GM19324 (cell line): Measurements from ENCODE around the gene TMEM132D.
"Not testable (repeated sequence)": the region's sequence is repeated elsewhere in the genome, so short reads cannot be mapped to it uniquely, and the experiment has no call there.

Experiments used
- ATAC-seq: cut with Tn5 transposase; IDR thresholded peaks from one replicate; pipeline ENCODE4 v1.9.1; 2021; ENCODE audit warnings: mild to moderate bottlenecking, moderate library complexity; ENCODE audit not compliant: unreplicated experiment, low FRiP score

The TMEM132D gene

DNA sequence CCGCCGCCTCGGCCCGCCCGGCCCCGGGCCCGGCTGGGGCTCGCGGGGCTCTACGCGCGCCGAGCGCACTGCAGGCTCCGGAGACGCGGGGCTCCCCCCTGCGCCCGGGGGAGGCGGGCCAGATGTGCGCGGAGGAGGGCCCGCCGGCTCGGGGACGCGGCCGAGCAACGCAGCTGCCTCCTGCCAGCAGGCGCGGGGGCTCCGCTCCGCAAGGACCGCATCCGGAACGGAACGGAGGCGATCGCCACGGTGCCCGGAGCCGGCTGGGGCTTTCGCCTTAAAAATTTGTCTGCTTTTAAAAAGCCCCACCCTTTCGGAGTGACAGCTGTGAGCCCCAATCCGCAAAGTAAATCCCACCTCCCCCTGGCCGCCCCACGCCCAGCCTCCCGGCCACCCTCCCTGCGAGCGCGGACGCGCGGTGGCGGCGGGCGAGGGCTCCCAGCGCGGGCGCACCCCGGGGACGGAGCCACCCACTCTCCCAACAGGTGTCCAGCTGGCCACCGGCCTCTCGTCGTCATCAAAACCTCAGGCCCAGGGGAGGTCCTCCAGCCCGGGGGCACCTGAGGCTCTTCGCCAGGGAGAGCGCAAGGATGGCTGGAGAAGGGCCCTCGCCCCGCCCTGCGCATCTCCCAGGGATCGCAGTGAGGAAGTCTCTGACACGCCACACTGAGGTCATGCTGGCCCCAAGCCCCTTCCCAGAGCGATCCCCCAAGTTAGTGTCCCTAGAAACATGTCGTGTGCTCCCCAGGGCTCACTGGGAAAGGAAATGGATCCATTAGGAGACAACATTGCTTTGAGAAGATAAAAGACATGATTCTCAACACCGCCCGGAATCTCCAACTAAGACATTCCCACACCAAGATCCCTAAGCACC is at the start of gene TMEM132D:
TSS of gene TMEM132D (minus strand) at position 70 of the 874 bp plus-strand sequence.
- ATAC-seq: no peak

DNA sequence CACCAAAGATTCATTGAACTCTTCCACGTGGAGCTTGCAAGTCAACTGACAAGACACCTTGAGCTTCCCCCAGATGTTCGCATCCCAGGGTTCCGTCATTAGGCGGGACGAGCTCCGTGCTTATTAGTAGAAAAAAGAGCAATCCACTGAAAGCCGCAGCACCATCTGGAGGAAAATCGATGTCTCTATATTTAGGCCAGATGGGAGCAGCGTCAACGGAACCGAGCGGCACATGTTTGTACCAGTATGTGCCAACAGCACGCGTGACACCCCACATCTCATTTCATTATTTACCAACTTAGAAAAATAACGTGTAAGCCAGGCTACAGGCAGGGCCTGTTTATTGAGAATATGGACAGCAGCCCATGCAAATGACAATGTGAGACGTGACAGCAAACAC is 45.8 kb upstream of the TMEM132D start:
- ATAC-seq: no peak

DNA sequence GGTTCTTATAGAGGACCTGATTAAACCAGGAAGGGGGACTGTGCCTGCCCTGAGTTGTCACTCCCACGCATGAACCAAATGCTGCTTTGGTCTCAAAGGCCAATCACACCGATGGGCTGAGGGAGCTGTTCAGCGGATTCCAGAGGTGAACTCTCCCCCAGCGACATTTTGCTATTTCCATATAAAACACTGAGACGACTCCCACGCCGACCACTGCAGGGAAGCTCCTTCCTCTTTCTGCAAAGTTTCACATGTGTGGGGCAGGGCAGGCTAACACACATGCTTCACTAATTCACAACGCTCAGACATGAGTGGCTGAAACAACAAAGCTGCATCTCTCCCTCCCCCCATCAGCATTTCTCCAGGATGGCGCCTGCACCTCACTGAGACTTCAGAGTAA is 37.8 kb upstream of the TMEM132D start:
- ATAC-seq: no peak

DNA sequence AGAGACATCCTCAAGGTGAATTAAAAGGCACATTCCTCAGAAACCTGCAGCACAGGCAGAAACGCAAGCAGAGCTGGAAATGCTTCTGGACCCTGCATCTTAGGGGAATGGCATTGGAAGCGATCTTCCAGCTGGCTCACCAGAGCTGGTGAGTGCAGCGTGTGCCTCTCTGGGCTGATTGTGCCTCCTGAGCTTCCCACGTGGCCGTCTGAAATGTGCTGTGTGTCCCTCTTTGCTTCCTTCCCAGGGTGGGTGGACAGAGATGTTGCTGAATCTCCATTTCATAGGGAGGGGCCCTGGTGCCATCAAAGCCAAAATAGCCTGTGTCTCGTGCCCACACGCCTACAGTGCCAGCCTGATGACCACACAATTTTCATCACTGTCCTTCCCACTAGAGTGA is 34.3 kb upstream of the TMEM132D start:
- no peak for ATAC-seq

DNA sequence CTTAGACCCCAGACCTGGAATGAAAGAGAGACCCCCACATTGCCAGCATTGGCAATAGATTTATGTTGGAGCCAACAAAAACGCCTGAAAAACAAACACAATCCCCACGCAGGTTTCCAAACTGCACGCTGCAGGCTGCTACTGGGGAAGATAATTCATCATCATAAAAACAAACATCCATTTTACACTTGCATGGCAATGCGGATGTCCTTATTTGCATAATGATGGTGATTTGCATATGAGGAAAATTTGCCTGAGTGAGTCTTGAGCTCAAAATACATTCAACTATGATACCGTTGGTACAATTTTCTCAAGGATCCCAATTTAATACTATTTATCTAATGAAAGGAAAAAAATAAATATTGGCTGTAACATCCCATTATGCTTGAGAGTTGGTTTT is 33.6 kb upstream of the TMEM132D start:
- no peak for ATAC-seq

DNA sequence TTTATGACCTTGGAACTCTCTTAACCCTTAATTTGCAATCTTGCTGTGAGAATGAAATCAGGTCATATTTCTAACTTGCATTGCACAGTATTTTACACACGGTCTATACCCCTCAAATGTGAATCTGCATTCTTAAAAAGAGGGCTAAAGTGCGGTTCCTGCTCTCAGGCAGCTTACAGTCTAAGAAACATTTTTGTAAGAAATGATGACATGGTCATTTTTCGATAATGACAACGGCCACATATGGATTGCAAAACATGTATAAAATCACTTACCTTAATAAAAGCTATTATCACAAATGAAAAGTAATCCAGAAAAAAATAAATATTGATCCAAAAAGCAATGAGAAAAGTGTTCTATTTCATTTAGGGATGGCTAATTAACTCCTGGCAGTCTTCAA is 24.8 kb upstream of the TMEM132D start:
- ATAC-seq: no peak

DNA sequence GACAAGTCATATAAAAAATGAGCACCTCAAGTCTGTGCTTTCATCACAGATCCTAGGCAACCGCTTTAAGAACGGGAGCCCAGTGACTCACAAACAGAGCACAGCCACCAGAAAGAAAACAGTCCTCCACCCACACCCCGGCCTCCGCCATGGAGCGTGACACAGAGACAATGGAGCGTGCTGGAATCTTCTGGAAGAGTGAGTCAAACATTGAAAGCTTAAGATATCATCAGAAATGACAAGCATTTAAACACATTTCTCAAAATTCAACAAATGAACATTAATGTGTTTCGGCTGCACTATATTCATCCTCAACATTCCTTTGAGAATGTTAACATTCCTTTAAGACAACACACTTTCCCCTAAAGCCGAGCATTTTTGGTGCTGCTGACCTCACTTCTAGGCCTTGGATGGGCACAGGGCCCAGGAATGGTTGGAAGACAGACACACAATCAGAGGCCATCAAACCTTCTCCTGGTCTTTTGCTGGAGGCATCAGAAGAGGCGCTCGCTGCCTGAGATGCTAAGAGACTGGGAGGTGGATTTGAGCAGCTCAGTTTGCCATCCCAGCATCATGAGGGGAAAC is 23.6 kb upstream of the TMEM132D start:
- no peak for ATAC-seq

DNA sequence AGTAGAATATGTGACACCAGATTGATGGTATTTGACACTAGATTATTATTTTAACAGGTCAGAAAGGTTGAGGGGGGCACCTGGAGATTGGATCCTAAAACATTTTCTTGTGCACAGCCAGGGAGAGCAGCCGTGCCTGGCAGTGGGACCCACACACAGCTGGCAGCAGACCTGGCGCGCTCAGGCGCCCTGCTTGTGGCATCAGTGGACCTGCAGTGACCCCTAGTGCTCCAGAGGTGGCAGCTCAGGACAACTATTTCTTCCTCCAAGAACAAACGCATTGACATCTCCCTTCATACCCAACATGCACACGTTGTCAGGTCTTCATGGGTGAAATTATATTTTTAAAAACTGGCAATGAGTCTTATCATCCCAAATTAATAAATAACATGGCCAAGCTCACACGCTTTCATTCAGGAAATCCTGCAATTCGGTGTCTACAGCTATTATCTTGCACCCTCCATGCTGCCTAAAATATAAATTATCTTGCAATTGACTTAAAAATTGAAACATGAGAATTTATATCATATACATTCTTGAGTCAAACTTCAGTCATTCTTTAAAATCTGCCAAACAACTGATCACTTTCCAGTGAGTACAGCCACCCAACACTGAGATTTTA is 7.7 kb upstream of the TMEM132D start:
- ATAC-seq: no peak

DNA sequence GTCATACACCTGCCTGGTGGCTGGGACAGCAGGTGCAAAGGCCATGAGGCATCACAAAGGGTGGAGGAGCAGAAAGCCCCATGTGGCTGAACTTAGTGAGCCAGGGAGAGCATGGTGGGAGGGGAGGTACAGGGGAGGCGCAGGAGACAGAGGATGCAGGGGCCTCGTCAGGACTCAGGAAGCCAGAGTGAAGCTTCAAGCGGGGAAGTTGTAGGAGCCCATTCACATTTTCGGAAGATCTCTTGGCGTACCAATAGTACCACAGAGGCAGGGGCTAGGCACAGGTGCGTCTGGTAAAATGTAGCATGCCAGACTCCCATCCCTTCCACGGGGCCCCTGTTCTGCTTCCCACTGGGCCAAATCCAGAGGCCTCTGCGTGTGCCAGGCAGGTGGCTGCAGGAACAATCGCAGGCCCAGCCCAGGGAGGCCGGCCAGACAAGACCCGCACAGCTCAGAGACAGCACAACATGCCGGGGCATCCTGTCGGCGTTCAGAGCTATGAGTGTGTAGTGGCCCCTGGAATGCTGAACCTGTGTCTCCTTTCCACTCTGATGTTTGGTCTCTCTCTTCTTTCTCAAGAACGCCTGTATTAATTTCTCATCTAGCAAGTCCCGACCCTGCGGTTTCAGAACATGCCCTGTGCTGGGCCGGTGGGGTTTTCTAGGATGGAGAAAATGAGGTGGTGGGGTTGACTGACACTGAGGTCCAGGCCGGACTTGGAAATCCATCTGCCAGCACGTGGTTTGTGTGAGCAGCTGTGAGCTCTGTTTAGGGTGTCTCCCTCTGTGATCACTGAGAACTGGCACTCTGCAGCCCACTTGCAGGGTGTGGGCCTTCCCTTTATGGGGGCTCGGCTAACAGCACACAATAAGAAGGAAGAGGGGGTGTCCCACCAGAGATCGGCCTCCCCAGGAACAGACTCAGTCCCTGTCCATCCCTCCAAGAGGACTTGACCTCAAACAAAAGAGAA is 5.5 kb upstream of the TMEM132D start:
- no peak for ATAC-seq

DNA sequence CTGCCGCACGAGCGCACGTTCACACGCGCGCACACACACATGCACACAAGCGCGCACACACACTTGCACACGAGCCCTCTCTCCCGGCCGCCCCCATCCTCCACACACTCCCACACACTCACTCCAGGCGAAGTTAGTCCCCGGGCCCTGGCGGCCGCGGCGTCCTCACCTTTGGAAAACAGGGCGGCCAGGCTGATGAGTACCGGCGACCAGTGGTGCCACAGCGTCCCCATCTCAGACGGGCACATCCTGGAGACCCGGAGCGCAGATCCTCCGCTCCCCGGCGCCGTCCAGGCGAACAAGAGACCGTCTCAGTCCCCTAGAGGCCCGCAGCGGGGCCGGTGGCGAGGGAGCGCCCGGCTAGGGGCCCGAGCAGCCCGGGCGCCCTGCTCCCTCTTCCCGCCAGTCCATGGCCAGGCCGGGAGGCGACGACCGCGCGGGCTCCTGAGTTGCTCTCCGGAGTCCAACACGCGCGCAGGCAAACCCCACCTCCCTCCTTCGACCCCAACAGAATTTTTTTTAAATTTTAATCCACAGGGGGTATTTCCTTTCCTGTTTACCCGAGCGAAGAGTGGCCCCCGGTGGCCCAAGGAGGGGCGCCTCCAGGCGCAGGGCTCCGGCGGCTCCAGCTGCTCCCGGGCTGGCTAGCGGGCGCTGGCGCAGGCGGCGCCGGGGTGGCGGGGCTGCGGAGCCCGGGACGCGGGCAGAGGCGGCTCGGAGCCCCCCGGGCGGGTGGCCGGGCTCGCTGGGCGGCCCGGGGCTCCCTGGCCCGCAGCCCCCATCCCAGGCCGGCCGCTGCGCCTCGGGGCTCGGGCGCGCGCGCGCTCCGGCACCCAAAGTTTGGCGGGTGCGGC is 506 bp downstream of the TMEM132D start:
- no peak for ATAC-seq

DNA sequence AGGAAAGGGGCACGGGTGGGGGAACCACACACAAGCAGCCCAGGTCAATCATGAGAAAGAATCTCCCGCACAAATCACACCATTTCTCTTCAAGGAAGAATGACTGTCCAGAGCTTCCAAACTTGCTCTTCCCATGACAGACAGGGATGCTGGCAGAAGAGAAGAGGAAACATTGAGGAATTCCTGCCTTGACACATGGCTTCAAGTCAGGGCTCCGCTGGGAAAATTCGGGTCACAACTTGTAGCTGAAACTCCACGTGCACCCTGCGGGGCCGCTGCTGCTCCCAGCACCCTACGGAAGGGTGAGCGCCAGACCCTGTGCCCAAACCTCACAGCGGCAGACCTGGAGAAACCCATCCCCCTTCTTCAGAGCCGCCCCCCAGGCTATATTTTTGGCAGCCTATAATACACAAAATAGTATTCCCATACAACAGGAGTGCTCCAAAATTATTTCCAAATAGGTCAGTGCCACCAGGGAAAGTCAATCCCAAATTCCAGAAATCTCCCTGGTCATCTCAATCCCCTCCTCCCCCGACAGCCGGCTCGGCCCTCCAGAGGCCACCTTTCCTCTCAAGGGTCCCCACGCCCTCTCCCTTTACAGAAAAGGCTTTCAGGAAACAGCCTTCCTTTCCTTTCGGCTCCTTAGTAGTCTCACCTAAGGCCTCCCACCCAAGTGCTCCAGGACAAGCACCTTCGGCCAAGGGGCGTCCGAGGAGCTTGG is 1.3 kb downstream of the TMEM132D start:
- ATAC-seq: no peak

DNA sequence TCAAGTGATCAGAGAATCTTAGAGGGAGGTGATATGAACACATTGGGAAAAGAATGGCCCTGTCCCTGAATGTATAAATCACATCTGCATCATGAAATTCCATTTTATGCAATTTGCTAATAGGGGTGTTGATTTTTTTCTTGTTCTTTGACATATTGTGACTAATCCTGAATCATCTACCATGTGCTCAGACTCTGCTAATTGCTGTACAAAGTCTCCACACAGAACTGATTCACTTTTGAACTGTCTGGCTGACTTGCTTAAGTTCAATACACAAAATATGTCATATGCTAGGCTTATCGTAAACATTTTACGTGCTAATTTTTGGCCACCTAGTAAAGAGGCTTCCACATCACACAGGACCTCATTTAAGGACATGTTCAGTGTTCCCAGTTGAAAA is 2.6 kb downstream of the TMEM132D start:
- ATAC-seq: no peak

DNA sequence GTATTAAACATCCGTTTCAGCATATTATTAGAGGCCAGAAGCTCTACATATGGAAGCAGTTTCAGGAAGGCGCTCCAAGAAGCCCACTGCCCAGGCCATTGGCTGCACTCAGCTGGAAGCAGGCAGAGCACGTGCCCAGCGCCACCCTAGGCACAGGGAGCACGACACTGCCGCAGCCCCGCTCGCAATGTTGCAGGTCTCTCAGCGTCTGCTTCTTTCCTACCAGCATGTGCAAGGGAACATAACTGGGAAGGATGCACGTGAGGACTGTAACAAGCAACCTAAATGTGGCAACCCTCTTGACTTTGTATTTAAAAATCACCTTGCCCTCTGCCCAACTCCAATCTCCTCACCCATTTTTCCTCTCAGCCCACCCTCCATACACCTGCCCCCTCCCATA is 3.5 kb downstream of the TMEM132D start:
- no peak for ATAC-seq

DNA sequence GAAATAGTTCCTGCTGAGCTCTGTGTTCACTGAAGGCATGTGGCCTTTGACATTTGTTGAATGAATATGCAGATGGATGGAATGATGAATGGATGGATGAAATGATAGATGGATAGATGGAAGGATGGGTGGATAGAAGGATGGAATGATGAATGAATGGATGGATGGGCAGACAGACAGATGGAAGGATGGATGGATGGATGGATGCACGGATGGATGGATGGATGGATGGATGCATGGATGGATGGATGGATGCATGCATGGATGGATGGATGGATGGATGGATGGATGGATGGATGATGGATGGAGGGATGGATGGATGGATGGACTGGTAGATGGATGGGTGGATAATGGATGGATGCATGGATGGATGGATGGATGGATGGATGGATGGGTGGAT is 4.8 kb downstream of the TMEM132D start:
- not testable (repeated sequence) for ATAC-seq

DNA sequence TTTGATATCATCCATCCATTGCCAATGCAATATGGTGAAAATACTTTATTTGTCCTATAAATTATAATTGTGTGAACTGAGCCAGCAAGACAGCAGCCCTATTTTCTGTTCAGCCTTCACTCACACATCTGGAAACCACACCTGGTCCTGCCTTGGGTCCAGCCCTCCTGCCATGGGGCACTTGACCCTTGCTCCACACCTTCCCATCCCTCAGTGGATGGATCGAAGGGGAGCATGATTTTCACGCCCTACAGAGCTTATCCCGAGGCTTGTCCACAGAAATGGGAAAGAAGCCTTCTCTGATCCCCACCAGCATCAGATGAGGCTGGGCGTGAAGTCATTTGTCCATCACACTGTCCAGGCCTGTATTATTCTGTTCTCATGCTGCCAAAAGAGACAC is 10.1 kb downstream of the TMEM132D start:
- ATAC-seq: no peak

DNA sequence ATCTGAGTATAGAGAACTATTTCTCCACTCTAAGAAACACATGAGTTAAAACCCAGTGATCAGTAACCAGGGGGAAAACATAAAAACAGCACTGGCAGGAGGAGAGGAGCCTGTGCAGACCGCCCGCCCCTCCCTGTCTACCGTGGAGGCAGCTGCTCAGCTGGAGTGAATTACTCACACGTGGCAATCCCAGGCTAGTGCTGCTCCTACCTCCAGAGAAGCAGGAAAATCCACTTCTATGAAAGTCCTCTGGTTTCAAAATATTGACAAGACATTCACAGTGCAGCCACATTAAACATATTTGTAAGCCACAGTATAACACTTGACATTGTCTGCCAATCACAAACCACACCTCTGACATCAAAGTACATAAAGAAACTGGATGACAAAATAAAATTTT is 16.7 kb downstream of the TMEM132D start:
- ATAC-seq: no peak

DNA sequence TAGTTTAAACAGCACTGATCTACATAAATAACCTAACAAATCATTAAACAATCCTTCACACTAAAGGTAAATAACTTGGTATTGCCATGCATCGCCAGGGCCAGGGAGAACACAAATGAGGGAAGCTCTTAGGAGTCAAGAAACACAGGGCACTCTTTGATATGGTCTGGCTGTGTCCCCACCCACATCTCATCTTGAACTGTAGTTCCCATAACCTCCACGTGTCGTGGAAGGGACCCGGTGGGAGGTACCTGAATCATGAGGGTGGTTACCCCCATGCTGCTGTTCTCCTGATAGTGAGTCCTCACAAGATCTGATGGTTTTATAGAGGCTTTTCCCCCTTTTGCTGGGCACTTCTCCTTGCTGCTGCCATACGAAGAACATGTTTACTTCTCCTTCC is 17.3 kb downstream of the TMEM132D start:
- no peak for ATAC-seq

DNA sequence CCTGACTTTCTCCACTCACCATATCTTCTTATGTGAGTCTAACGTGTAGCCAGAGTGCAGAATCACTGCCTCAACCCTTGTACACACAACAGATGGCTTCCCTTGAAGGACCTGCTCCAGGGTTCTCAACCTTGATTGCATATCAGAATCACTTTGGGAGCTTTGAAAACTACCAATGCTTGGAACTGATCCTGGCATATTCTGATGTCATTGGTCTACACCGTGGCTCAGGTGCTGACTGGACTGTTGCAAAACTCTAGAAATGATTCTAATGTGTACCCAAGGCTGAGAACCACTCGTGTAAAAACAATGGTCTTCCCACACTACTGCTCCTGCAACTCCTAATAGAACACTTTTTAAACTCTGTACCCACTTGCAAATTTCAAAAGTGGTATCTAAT is 18.5 kb downstream of the TMEM132D start:
- ATAC-seq: no peak

DNA sequence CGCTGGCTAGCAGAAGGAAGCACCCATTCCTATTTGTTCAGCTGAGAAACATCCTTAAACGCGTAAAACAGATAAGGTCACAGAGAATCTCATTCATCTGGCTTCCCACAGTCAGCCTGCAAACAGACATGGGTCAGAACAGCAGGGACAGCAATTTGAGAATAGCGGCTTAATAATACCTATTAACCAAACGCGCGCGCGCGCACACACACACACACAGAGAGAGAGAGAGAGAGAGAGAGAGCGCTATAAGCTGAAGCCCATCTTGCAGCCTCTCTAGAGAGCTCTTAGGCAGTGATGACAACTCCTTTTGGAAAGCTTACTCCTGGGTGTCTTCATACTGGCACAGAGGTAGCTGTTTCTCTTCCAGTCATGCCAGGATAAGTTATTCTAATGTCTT is 26.4 kb downstream of the TMEM132D start:
- no peak for ATAC-seq
